ENCODE results near the gene DOCK7. TPM values are rescaled to one million over a fixed set of nuclear protein-coding genes. Genes with fewer than 3 reads are reported as not detected.
A peak's percentile ranks its signal among the peaks of the same experiment; 100 is the strongest.

The DOCK7 gene
- total and polyA plus RNA-seq, 2 of the 13 experiments (the other 11 are each of a cell fraction or from before 2014, with no cell fraction given) = 45.7 to 67.2 TPM

GRCh38 chr1:62436466-62437272 lies 251.5 kb downstream of the DOCK7 start, which contains the start of gene USP1 (continued):
- TF ChIP-seq E2F1 (CRISPR knock-in tag; IDR thresholded peaks at IDR 0.05) = peak; percentile 97
- TF ChIP-seq ZNF567 (CRISPR knock-in tag; IDR thresholded peaks at IDR 0.05; ENCODE audit: borderline replicate concordance) = peak; percentile 69; the same call in 1 of the 2 replicates
- peak; percentile 79; the same call in 1 of the 2 replicates for TF ChIP-seq ZNF235 (CRISPR knock-in tag; IDR thresholded peaks at IDR 0.05; ENCODE audit: borderline replicate concordance)
- TF ChIP-seq ZNF777 (CRISPR knock-in tag; IDR thresholded peaks at IDR 0.05) = peak; percentile 94
- TF ChIP-seq FOXM1 (CRISPR knock-in tag; IDR thresholded peaks at IDR 0.05) = peak; percentile 46; the same call in 1 of the 2 replicates
- peak; percentile 73 for TF ChIP-seq ZBTB7B (CRISPR knock-in tag; IDR thresholded peaks at IDR 0.05)
- peak; percentile 21; the same call in 1 of the 2 replicates for TF ChIP-seq ZNF558 (CRISPR knock-in tag; IDR thresholded peaks at IDR 0.05; ENCODE audit: borderline replicate concordance)
- peak; percentile 55 for TF ChIP-seq ZFX (CRISPR knock-in tag; IDR thresholded peaks at IDR 0.05; ENCODE audit: low read depth)
- no peak for TF ChIP-seq PBX3 (CRISPR knock-in tag; IDR thresholded peaks at IDR 0.05; ENCODE audit: borderline replicate concordance)
- TF ChIP-seq BRCA1 (CRISPR knock-in tag; IDR thresholded peaks at IDR 0.05) = peak; percentile 73; the same call in 1 of the 2 replicates
- TF ChIP-seq ZNF20 (CRISPR knock-in tag; IDR thresholded peaks at IDR 0.05) = peak; percentile 35; the same call in 1 of the 2 replicates
- peak; percentile 65; the same call in 1 of the 2 replicates for TF ChIP-seq ZNF749 (CRISPR knock-in tag; IDR thresholded peaks at IDR 0.05; ENCODE audit: borderline replicate concordance)
- peak; percentile 34; the same call in 1 of the 2 replicates for TF ChIP-seq ISL2 (CRISPR knock-in tag; IDR thresholded peaks at IDR 0.05)
- 0 out of 2 replicates have a peak, but pooled peaks have one; percentile 29 for TF ChIP-seq AFF4 (CRISPR knock-in tag; IDR thresholded peaks at IDR 0.05)
- peak; percentile 49; the same call in 1 of the 2 replicates for TF ChIP-seq ZNF678 (CRISPR knock-in tag; IDR thresholded peaks at IDR 0.05)
- peak; percentile 98 for TF ChIP-seq ZBTB14 (CRISPR knock-in tag; IDR thresholded peaks at IDR 0.05)
- TF ChIP-seq ZFP82 (CRISPR knock-in tag; IDR thresholded peaks at IDR 0.05; ENCODE audit: borderline replicate concordance) = peak; percentile 48; the same call in 1 of the 2 replicates
- peak; percentile 5; the same call in 1 of the 2 replicates for TF ChIP-seq ZSCAN21 (CRISPR knock-in tag; IDR thresholded peaks at IDR 0.05; ENCODE audit: borderline replicate concordance)
- TF ChIP-seq ZNF260 (CRISPR knock-in tag; IDR thresholded peaks at IDR 0.05; ENCODE audit: borderline replicate concordance, low read depth) = no peak

Measured in HepG2 (cell line).